Right atrium auricular region (tissue), 2 donors: ENCODE measurements around the gene FBN3. TPM values are rescaled to one million over a fixed set of nuclear protein-coding genes. Genes with fewer than 3 reads are reported as not detected.
"Not testable (repeated sequence)": the region's sequence is repeated elsewhere in the genome, so short reads cannot be mapped to it uniquely, and the experiment has no call there.

Source experiments
- DNase-seq: peaks from one replicate; pipeline ENCODE4 v3.0.0-alpha.2; 2019; ENCODE audit warnings: low spot score
- H3K27ac ChIP-seq, 2 donors: fragments of 200-600 bp; sonication (generic); 1 replicate in 1 of 2; 2 replicates in 1 of 2; pipeline ENCODE4 v1.5.1; 2016 to 2019
- H3K27me3 ChIP-seq, 2 donors: fragments of 200-600 bp; sonication (generic); one replicate each; pipeline versions ENCODE4 v1.5.1 to v1.6.0; 2017 to 2019
- H3K36me3 ChIP-seq: fragments of 200-600 bp; sonication (generic); one replicate; pipeline ENCODE4 v1.5.1; 2016
- H3K4me1 ChIP-seq, 2 donors: fragments of 200-600 bp; sonication (generic); one replicate each; pipeline versions ENCODE4 v1.5.1 to v1.6.0; 2017 to 2019
- H3K4me3 ChIP-seq, 2 donors: fragments of 200-600 bp; sonication (generic); 1 replicate in 1 of 2; 2 replicates in 1 of 2; pipeline ENCODE4 v1.5.1; 2017 to 2019; ENCODE audit warnings: mild to moderate bottlenecking in 1 of 2, moderate library complexity in 1 of 2
- H3K9me3 ChIP-seq, 2 donors: fragments of 200-600 bp; sonication (generic); one replicate each; pipeline ENCODE4 v1.5.1; 2019
- CTCF ChIP-seq, 2 donors: fragments of 200-600 bp; sonication (generic); IDR thresholded peaks; one replicate each; pipeline ENCODE4 v1.5.1; 2019; ENCODE audit warnings: antibody characterized with exemption in 2 of 2
- total RNA-seq, 2 donors: library from RNA; depleted of rRNA; stranded (reverse); fragments of >200 nt; gene quantifications; one replicate each; pipeline ENCODE4 v1.1.0, GENCODE V29; 2016

The FBN3 gene
- total RNA-seq, 2 donors from 2014 or later: not detected

- Histone ChIP-seq H3K4me3 (no peak overlapping the region), H3K4me1 (no peaks in the 10 kb centered on the region), H3K27ac (no peak overlapping the region), H3K9me3 (no peaks in the 10 kb centered on the region), H3K36me3 (no peaks in the 10 kb centered on the region), H3K27me3 (no peaks in the 10 kb centered on the region)
- no peak for TF ChIP-seq CTCF (IDR thresholded peaks at IDR 0.05)
- no peak for DNase-seq
These were observed 118.4 kb downstream of the FBN3 start for GRCh38 chr19:8030960-8031359.

GRCh38 chr19:8028951-8029491, 120.4 kb downstream of the FBN3 start:
- H3K4me1 ChIP-seq: no peaks in the 10 kb centered on the region
- H3K27ac ChIP-seq: no peak overlapping the region
- no peak for TF ChIP-seq CTCF (IDR thresholded peaks at IDR 0.05)
- H3K4me3 ChIP-seq: no peak overlapping the region
- H3K36me3 ChIP-seq: no peaks in the 10 kb centered on the region
- no peak for DNase-seq
- no peaks in the 10 kb centered on the region for H3K9me3 ChIP-seq
- no peaks in the 10 kb centered on the region for H3K27me3 ChIP-seq

GRCh38 chr19:8025316-8025715, 124.1 kb downstream of the FBN3 start:
- no peaks in the 10 kb centered on the region for H3K36me3 ChIP-seq
- DNase-seq: no peak
- no peak for TF ChIP-seq CTCF (IDR thresholded peaks at IDR 0.05)
- H3K4me1 ChIP-seq: no peaks in the 10 kb centered on the region
- H3K27me3 ChIP-seq: no peaks in the 10 kb centered on the region
- no peaks in the 10 kb centered on the region for H3K9me3 ChIP-seq
- H3K4me3 ChIP-seq: no peak overlapping the region
- no peak overlapping the region for H3K27ac ChIP-seq

- not testable (repeated sequence) for DNase-seq, H3K4me3 ChIP-seq, H3K27ac ChIP-seq, H3K27me3 ChIP-seq, H3K9me3 ChIP-seq, H3K36me3 ChIP-seq, H3K4me1 ChIP-seq
These were observed 125.1 kb downstream of the FBN3 start for GRCh38 chr19:8024256-8024655.

- Histone ChIP-seq H3K4me3 (no peak overlapping the region), H3K9me3 (no peaks in the 10 kb centered on the region), H3K27me3 (no peaks in the 10 kb centered on the region), H3K36me3 (no peaks in the 10 kb centered on the region), H3K27ac (no peak overlapping the region), H3K4me1 (no peaks in the 10 kb centered on the region)
- no peak for DNase-seq
- no peak for TF ChIP-seq CTCF (IDR thresholded peaks at IDR 0.05)
These were observed 126.0 kb downstream of the FBN3 start for GRCh38 chr19:8023371-8023770.

- no peaks in the 10 kb centered on the region for H3K36me3 ChIP-seq
- no peak overlapping the region for H3K27ac ChIP-seq
- H3K4me3 ChIP-seq: no peak overlapping the region
- H3K27me3 ChIP-seq: no peaks in the 10 kb centered on the region
- no peaks in the 10 kb centered on the region for H3K9me3 ChIP-seq
- TF ChIP-seq CTCF (IDR thresholded peaks at IDR 0.05): no peak
- no peak for DNase-seq
- H3K4me1 ChIP-seq: no peaks in the 10 kb centered on the region
These were observed 127.1 kb downstream of the FBN3 start for GRCh38 chr19:8022275-8022674.
